Raji (cell line): Measurements from ENCODE around the gene C21orf91.

ENCODE experiments used
- POLR2A ChIP-seq: IDR thresholded peaks from 2 replicates; pipeline ENCODE4 v1.6.1; 2011; ENCODE audit warnings: low read depth, low read length, control low read depth; ENCODE audit not compliant: insufficient read depth

Gene C21orf91

DNA sequence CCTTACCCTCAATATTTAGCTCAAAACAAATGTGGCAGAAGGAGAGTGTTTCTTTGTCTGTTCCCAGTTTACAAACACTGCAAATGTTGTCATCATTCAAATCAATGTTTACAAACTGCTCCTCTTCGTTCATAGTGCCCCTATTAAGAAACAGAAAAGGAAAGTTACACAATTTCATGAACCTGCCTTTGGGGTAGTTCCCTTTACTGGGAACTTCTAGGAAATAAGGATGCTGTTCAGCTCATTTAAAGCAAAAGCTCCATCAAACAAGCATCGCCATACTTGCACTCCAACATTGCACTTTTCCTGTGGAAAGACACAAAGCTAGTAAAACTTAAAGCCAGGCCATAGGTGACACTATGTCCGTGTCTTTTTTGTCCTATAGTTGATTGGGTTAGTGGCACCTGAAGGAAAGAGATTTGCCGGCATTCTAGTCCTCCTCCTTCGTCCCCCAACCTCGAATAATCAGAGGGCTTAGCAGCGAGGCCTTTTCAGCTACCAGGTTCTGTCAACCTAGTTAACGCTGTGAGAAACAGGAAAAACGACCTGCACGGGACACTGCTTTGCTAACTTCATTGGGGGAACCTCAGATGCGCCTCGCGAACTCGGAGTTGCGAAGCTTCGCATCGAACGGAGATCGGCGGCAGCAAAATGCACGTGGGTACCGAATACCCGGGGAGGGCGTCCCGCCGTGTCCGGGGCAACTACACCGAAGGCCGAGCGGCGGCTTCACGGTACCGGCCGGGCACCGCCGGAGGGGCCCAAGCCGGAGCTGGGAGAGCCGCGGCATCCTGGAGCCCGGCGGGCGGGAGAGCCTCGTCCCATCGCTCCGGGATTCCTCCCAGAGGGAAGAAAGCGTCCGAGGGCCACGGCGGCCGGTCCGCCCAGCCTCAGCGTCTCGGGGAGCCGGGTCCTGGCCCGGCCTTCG lies 706 bp downstream of the C21orf91 start:
- no peak for TF ChIP-seq POLR2A

GRCh38 chr21:17813353-17813752 lies 5.8 kb downstream of the C21orf91 start:
- no peak for TF ChIP-seq POLR2A

DNA sequence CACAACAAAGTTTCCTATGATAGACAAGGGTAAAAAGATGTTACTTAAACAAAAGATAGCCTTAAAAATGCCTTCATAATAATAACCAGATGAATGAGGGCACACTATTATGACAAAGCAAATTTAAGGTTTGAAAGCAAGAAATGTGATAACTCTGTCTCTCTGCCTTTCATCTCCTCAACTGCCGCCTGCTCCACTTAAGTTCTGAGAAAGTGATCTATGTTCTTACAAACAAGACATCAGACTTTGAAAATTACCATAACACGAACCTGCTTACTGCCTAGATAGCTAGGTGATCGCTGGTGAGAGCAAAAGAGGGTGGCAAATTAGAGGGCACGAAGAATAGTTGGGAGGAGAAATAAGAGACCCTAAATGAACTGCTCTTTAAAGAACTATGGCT lies 13.2 kb downstream of the C21orf91 start:
- TF ChIP-seq POLR2A, result no peak

DNA sequence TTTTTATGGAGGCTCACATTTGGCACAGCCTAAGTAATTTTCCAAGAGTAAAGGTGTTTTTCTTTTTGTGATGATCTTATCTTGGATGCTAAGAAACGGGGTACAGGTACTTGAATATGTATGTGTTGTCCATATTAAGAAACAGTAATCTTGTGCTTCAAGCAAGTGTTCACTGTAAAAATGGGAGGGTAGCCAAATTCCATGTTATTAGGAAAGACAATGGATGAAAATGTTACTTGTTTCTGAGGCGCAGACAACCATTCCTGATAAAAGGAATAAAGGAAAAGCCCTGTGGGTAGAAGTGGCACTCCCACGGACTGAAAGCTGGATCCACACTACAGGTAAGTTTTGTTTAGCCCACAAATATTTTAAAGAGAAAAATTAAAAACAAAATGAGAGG lies 15.6 kb downstream of the C21orf91 start:
- no peak for TF ChIP-seq POLR2A

DNA sequence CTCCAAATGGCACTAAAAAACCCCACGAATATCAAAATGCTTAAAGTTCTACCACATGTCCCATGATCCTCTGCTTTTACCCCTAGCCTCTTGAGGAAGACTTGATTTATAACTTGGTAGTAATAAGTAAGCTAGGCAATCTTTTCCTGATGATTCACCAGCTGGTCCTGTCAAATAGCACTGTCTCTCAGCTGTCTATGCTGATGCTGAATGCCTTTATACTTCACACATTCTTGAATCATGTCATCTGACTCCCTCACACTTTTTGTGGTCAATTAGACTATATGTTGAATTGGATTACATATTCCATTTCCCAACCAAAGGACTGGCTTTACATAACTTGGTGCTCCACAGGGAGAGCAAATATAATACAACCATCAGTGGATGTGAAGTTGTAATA lies 16.6 kb downstream of the C21orf91 start:
- TF ChIP-seq POLR2A, result no peak

DNA sequence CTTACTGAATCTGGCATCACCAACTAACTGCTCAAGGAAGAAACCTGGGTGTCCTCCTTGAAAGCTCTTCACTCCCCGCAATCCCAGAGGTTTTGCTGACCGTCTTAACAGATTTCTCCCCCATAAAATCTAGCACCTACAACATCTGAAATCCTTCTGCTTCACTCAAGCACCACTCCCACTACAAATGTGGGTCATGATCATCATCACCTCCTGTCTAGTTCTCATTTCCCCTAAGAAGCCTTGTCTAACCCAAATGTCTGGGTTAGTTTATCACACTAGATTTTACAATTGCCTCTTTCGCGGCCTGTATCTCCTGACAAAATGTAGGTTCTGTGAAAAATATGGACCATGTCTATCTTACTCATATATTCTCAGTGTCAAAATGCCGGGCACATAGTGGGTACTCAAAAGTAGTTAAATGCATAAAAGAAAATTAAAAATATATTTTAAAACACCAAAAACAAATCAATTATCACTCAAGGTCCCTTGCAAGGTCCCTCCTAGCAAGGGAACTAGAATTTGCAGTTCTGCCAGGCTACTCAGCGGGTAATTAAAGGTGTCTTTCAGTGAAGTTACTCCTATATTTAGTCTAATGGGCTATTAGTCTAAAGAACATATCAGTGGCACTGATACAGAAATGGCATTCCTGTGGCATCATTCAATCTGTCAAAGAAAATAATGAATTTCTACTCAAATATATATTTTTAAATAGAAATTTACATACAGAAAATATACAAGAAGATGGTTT lies 19.6 kb downstream of the C21orf91 start:
- no peak for TF ChIP-seq POLR2A

- TF ChIP-seq POLR2A, result no peak
Measured at GRCh38 chr21:17798796-17799195, 20.4 kb downstream of the C21orf91 start.

- no peak for TF ChIP-seq POLR2A
Measured at GRCh38 chr21:17797967-17798366, 21.2 kb downstream of the C21orf91 start.

DNA sequence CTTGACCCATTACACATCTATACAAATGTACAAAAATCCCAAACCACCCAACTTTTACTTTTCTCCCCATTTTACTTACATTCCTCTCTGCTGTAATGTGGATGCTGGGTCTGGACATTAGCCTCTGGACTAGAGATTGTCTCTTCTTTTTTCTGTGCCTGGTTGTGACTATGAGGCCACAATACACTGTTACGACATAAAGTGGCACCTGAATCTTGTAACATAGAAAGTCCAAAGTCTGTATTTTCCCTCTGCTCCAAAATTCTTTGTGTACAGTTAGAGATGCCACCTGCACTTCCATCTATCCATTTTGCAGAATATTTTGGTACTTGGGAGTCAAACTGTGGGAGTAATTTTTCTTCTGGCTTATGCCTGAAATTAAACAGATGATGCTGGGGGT lies 22.7 kb downstream of the C21orf91 start:
- no peak for TF ChIP-seq POLR2A

- no peak for TF ChIP-seq POLR2A
Measured at GRCh38 chr21:17796037-17796403, 23.1 kb downstream of the C21orf91 start.

DNA sequence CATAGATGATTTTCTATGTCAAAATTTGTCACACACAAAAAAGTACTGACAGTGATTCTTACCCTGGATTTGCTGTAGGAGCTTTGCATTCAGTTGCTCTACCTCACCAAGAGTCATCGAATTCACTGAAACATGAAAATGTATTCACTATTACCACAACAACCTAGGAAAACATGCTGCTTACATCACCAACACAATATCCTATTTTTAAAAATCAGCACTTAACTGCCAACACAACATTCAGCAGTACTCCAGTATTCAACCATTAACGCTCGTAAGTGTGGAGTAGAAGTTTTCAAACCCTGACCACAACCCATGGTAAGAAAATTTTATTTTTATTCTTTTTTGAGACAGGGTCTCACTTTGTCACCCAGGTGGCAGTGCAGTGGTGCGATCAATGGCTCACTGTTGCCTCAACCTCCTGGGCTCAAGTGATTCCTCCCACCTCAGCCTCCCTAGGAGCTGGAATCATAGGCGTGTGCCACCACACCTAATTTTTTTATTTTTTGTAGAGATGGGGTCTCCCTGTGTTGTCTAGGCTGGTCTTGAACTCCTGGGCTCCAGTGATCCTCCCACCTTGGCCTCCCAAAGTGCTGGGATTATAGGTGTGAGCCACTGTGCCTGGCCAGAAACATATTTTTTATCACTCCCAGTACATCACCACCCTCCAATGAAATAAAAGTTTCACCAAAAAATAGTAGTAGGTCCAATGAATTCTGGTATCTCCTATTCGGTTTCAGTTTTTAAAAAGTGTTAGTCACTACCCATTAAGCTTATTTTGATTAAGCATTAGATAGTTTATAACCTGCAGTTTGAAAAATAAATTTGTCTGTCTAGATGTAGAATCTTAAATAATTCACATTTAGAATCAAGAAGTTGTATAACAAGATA lies 23.8 kb downstream of the C21orf91 start:
- TF ChIP-seq POLR2A, result no peak

DNA sequence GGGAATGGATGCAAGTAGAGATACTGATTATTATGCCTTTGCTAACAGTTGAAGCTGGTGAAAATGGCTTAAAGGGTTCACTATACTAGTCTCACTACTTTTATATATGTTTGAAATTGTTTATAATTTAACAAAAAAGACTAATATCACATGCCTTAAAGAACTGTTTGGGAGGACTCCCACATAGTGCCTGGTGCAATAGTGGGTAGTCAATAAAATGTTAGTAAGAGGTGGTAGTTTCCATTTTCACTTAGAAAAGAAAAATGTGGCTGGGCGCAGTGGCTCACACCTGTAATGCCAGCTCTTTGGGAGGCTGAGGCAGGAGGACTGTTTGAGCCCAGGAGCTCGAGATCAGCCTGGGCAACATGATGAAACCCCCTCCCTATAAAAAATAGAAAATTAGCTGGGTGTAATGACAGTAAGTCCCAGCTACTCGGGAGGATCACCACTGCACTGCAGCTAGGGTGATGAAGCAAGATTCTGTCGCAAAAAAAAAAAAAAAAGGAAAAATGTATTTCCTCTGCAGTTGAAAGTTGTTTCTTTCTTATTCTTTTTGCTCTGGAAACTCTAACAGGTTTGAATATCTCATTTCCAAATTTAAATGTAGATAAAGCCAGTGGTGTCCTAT lies 24.5 kb downstream of the C21orf91 start:
- 0 out of 2 replicates have a peak, but pooled peaks have one; percentile 10 for TF ChIP-seq POLR2A

GRCh38 chr21:17793246-17794123 lies 25.7 kb downstream of the C21orf91 start:
- TF ChIP-seq POLR2A, result no peak

DNA sequence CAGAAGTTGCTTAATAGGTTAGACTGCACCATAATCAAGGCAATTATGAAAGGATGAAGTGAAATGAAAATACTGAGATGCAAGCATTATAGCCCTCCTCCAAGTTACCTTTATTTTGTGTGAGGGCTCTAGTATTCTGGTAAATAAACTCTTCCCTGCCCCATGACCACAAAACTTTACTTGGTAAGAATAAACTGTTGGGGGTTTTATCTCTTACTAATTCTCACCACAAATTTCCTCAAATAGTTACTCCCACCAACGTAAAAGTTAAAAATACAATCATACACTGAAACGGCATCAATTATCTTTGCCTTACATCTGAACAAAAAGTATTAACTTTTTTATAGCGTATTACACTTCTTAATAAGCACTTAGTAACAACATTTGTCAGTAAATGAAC lies 29.5 kb downstream of the C21orf91 start:
- TF ChIP-seq POLR2A, result no peak
